GM12892 (cell line): ENCODE results near the gene SRSF3.

Experiments
- POLR2A ChIP-seq: IDR thresholded peaks from 2 replicates; pipeline ENCODE4 v1.6.1; 2011; ENCODE audit warnings: low read depth, low read length, control low read depth
- POLR2AphosphoS5 ChIP-seq: IDR thresholded peaks from 2 replicates; pipeline ENCODE4 v1.6.1; 2011; ENCODE audit warnings: low read depth, low read length, control low read depth
- TAF1 ChIP-seq: IDR thresholded peaks from 2 replicates; pipeline ENCODE4 v1.6.1; 2011; ENCODE audit warnings: low read depth, mild to moderate bottlenecking, control low read depth, low read length, borderline replicate concordance

DNA sequence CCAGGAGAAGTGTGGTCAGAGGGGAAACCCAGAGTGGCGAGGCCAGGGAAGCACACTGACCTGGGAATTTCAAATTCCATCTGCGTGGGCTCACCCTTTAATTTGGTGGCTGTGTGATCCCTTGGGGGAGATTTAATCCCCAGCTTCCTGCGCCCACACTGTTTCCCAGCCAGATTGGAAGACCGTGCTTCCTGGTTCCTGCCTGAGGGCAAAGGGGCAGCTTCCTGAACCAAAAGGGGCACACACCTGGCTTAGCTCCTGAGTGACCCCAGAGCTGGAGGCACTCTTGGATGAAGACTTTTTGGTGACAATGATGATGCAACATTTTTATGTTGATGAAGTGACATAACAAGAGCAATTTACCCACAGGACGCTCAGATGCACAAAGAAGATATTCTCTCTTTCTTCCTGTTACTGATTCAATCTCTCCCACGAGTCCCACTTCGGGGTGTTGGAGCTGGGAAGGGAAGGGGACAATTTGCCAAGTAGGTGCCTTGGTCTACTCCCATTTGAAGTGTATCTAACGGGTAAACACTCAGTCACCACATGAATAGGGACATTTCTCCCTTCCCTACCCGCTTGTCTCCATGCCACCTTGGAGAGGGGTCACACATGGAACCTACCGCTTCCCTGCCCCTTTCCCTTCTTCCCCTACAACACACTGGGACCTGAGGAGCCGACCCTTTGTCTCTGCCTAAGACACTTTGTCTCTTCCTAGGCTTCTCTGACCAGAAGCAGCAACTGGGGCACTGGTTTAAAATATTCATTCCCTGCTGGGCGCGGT is 55.7 kb downstream of the SRSF3 start:
- no peak for TF ChIP-seq TAF1
- TF ChIP-seq POLR2A = no peak
- TF ChIP-seq POLR2AphosphoS5 = no peak
